Endothelial cell of umbilical vein (primary cell): ENCODE results near the gene PTPRE. TPM values are rescaled to one million over a fixed set of nuclear protein-coding genes. Genes with fewer than 3 reads are reported as not detected.

Source experiments
- BruUV-seq: library from RNA; stranded (reverse); fragments of 400-500 nt; replicated peaks from 2 replicates; lab custom pipeline; 2021; lab: Mats Ljungman, UMichigan
- CTCF ChIA-PET: fragments of 300-600, 350-600 bp; sonication (Branson Sonifier 250); formaldehyde crosslinking; loops from one replicate; lab custom pipeline; 2021; ENCODE audit warnings: antibody characterized with exemption, inconsistent platforms; lab: Charles Lee
- POLR2A ChIA-PET: fragments of 300-600, 350-600 bp; sonication (Branson Sonifier 250); formaldehyde crosslinking; loops from one replicate; lab custom pipeline; 2021; ENCODE audit warnings: antibody characterized with exemption, inconsistent platforms; lab: Charles Lee
- DNase-seq: peaks from one replicate; pipeline ENCODE4 v3.0.0-alpha.2; 2011; ENCODE audit warnings: low read depth, low spot score
- FAIRE-seq: peaks from 2 replicates; lab custom pipeline; 2011; peaks lifted over from hg19 to GRCh38; lab: Jason Lieb, UNC
- H2AFZ ChIP-seq: 2 replicates; pipeline ENCODE4 v1.6.0; 2012; ENCODE audit warnings: low read depth, low read length, control low read depth, inconsistent platforms
- H3K27ac ChIP-seq: 2 replicates; pipeline ENCODE4 v1.5.1; 2011; ENCODE audit warnings: low read depth, mild to moderate bottlenecking, control low read depth, low read length, moderate library complexity; ENCODE audit not compliant: insufficient read depth
- H3K27me3 ChIP-seq, 2 experiments: 2 replicates each; pipeline versions ENCODE4 v1.6.0 to v1.6.1; 2011; ENCODE audit warnings: low read length in 2 of 2, mixed read lengths in 1 of 2; ENCODE audit not compliant: control insufficient read depth in 2 of 2, insufficient read depth in 2 of 2
- H3K36me3 ChIP-seq, 2 experiments: 2 replicates in 1 of 2; 3 replicates in 1 of 2; pipeline ENCODE4 v1.5.1; 2011; ENCODE audit warnings: low read length in 2 of 2, mild to moderate bottlenecking in 1 of 2, moderate library complexity in 1 of 2; ENCODE audit not compliant: control insufficient read depth in 2 of 2, insufficient read depth in 2 of 2; ENCODE audit errors: extremely low read depth in 1 of 2
- H3K4me1 ChIP-seq: 3 replicates; pipeline ENCODE4 v1.5.1; 2011; ENCODE audit warnings: mild to moderate bottlenecking, low read length; ENCODE audit not compliant: control insufficient read depth, insufficient read depth; ENCODE audit errors: extremely low read depth
- H3K4me2 ChIP-seq: 2 replicates; pipeline ENCODE4 v1.6.1; 2011; ENCODE audit warnings: low read length, control low read depth, mixed read lengths; ENCODE audit not compliant: insufficient read depth
- H3K4me3 ChIP-seq, 3 experiments: fragments of 200-600 bp in 1 of 3; sonication (generic), shearing (Covaris generic) in 1 of 3; replicated peaks in 1 of 3; 2 replicates each; pipeline ENCODE4 v1.5.1; 2011 to 2016; ENCODE audit warnings: control low read depth in 3 of 3, low read length in 3 of 3, mild to moderate bottlenecking in 2 of 3, inconsistent platforms in 1 of 3, low read depth in 1 of 3, moderate library complexity in 1 of 3; ENCODE audit not compliant: insufficient read depth in 1 of 3
- H3K79me2 ChIP-seq: 2 replicates; pipeline ENCODE4 v1.6.0; 2012; ENCODE audit warnings: low read length, inconsistent platforms; ENCODE audit not compliant: control insufficient read depth, insufficient read depth
- H3K9ac ChIP-seq: replicated peaks from 2 replicates; pipeline ENCODE3; 2011; ENCODE audit warnings: low read length, control low read depth; ENCODE audit not compliant: insufficient read depth; ENCODE audit errors: extremely low read depth
- H3K9me1 ChIP-seq: replicated peaks from 3 replicates; pipeline ENCODE4 v1.6.0; 2011; ENCODE audit warnings: mild to moderate bottlenecking, low read length; ENCODE audit not compliant: control insufficient read depth, insufficient read depth; ENCODE audit errors: extremely low read depth
- H3K9me3 ChIP-seq: replicated peaks from 2 replicates; pipeline ENCODE4 v1.5.1; 2012; ENCODE audit warnings: low read length, inconsistent platforms; ENCODE audit not compliant: control insufficient read depth, insufficient read depth
- H4K20me1 ChIP-seq: replicated peaks from 2 replicates; pipeline ENCODE3; 2011; ENCODE audit warnings: mild to moderate bottlenecking, low read length; ENCODE audit not compliant: control insufficient read depth, insufficient read depth; ENCODE audit errors: extremely low read depth
- CTCF ChIP-seq, 2 donors: IDR thresholded peaks; 1 replicate in 1 of 2; 2 replicates in 1 of 2; pipeline ENCODE4 v1.5.1; 2011; ENCODE audit warnings: low read length in 2 of 2, mild to moderate bottlenecking in 2 of 2, moderate library complexity in 2 of 2, control low read depth in 1 of 2, inconsistent platforms in 1 of 2, low read depth in 1 of 2; ENCODE audit not compliant: insufficient read depth in 1 of 2; ENCODE audit errors: extremely low read depth in 1 of 2
- EZH2 ChIP-seq: IDR thresholded peaks from 2 replicates; pipeline ENCODE4 v1.6.1; 2012; ENCODE audit warnings: borderline replicate concordance, low read depth, mild to moderate bottlenecking, moderate library complexity, low read length, inconsistent platforms; ENCODE audit not compliant: severe bottlenecking
- FOS ChIP-seq: IDR thresholded peaks from 2 replicates; pipeline ENCODE4 v1.6.1; 2011; ENCODE audit warnings: mild to moderate bottlenecking, low read length, moderate library complexity, borderline replicate concordance; ENCODE audit not compliant: insufficient read depth
- GATA2 ChIP-seq: IDR thresholded peaks from 2 replicates; pipeline ENCODE4 v1.7.0; 2011; ENCODE audit warnings: low read depth, mild to moderate bottlenecking, moderate library complexity, mixed read lengths, low read length; ENCODE audit not compliant: insufficient read length, insufficient read depth
- JUN ChIP-seq: IDR thresholded peaks from 2 replicates; pipeline ENCODE4 v1.6.1; 2011; ENCODE audit warnings: borderline replicate concordance, low read depth; ENCODE audit not compliant: insufficient read length, insufficient read depth
- MYC ChIP-seq: IDR thresholded peaks from one replicate; pipeline ENCODE4 v1.6.1; 2011; ENCODE audit warnings: mild to moderate bottlenecking, low read depth, low read length
- POLR2A ChIP-seq: IDR thresholded peaks from 2 replicates; pipeline ENCODE4 v1.6.1; 2012; ENCODE audit warnings: low read depth, mild to moderate bottlenecking, control low read depth, low read length
- POLR2AphosphoS5 ChIP-seq: IDR thresholded peaks from 2 replicates; pipeline ENCODE4 v1.6.1; 2012; ENCODE audit warnings: low read depth, mild to moderate bottlenecking, control low read depth, low read length, moderate library complexity; ENCODE audit not compliant: insufficient read depth
- dilution Hi-C: fragments of 300-500 bp; cut with MboI; formaldehyde crosslinking; loops from one replicate; pipeline ENCODE4 v1.15.0; 2019; ENCODE audit warnings: low sequenced_read_pairs; ENCODE audit not compliant: extremely low pct_ligation_motif_present
- intact Hi-C: fragments of 100-400 bp; cut with micrococcal nuclease; formaldehyde crosslinking; loops from one replicate; pipeline ENCODE4 v1.10.0; 2022
- polyA plus RNA-seq, 4 experiments: library from polyadenylated mRNA; depleted of rRNA in 3 of 4; stranded (reverse) in 3 of 4; unstranded in 1 of 4; fragments of >200 nt; gene quantifications; 2 replicates each; pipeline versions ENCODE4 v1.2.1 to v1.2.3, GENCODE V29; 2011 to 2012; ENCODE audit warnings: missing spikeins in 1 of 4
- total RNA-seq: library from RNA; stranded (reverse); gene quantifications from 2 replicates; pipeline ENCODE4 v1.2.3, GENCODE V29; 2021
- TF ChIP-seq, protein P1 (sequence below): IDR thresholded peaks from 2 replicates; pipeline ENCODE4 v1.6.1; 2011; ENCODE audit not compliant: insufficient read depth, insufficient read length

PTPRE gene
- total and polyA plus RNA-seq, 2 donors (not counting 3 experiments of a cell fraction or from before 2014, with no cell fraction given): 37.3 to 116 TPM

- Histone ChIP-seq H3K9me3 (no peaks in the 10 kb centered on the region), H3K79me2 (no peaks in the 10 kb centered on the region), H3K4me3 (no peak overlapping the region), H3K4me2 (no peak overlapping the region), H3K27ac (no peak overlapping the region), H3K36me3 (peaks cover 30 to 59% of the 10 kb centered on the region in 2 experiments), H3K4me1 (peaks cover 2% of the 10 kb centered on the region), H3K9me1 (no peaks in the 10 kb centered on the region), H3K9ac (no peak overlapping the region), H2AFZ (no peak overlapping the region), H3K27me3 (no peaks in the 10 kb centered on the region), H4K20me1 (no peaks in the 10 kb centered on the region)
- ChIA-PET CTCF (interaction anchor here (1.4 kb wide), 1 partner anchor 19 kb away, joined by 3 read pairs; no protein-coding TSS in a partner anchor), POLR2A (no interaction called here)
- BruUV-seq: no TSS peak
- dilution Hi-C loops (no loop called here), intact Hi-C loops (no loop called here)
- TF ChIP-seq POLR2A (no peak), FOS (no peak), GATA2 (no peak), JUN (no peak), EZH2 (no peak), CTCF (IDR thresholded peaks at IDR 0.05; ENCODE audit: extremely low read depth in 1 of 2, insufficient read depth in 1 of 2, low read depth in 1 of 2, low read length in 2 of 2) (no peak), MYC (no peak), POLR2AphosphoS5 (no peak)
- TF ChIP-seq, protein P1, sequence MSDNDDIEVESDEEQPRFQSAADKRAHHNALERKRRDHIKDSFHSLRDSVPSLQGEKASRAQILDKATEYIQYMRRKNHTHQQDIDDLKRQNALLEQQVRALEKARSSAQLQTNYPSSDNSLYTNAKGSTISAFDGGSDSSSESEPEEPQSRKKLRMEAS: no peak
- DNase-seq (no peak), FAIRE-seq (no peak)
Measured at GRCh38 chr10:128054163-128054970, 147.5 kb downstream of the PTPRE start.
